Neural cell (in vitro differentiated cells): ENCODE results near the gene FAP. TPM values are rescaled to one million over a fixed set of nuclear protein-coding genes. Genes with fewer than 3 reads are reported as not detected.

Source experiments
- H2AFZ ChIP-seq: fragments of 200-600, 300-800 bp; sonication (generic), shearing (Covaris generic); 2 replicates; pipeline ENCODE4 v1.6.0; 2014; ENCODE audit warnings: low read depth, mild to moderate bottlenecking, antibody characterized with exemption, low read length, moderate library complexity
- H3F3A ChIP-seq: fragments of 200-600 bp; shearing (Covaris generic); 2 replicates; pipeline ENCODE4 v1.6.1; 2016; ENCODE audit warnings: mild to moderate bottlenecking, moderate library complexity, mixed read lengths, antibody characterized with exemption, low read length; ENCODE audit not compliant: insufficient read depth, poor library complexity, severe bottlenecking
- H3K27ac ChIP-seq: fragments of 200-600, 300-800 bp; sonication (generic), shearing (Covaris generic); 2 replicates; pipeline ENCODE4 v1.5.1; 2014; ENCODE audit warnings: mild to moderate bottlenecking, low read length, moderate library complexity
- H3K27me3 ChIP-seq: fragments of 300-800, 200-600 bp; sonication (generic), shearing (Covaris generic); 2 replicates; pipeline ENCODE4 v1.6.0; 2014; ENCODE audit warnings: mild to moderate bottlenecking, low read depth, low read length, moderate library complexity; ENCODE audit not compliant: insufficient read depth
- H3K36me3 ChIP-seq: fragments of 300-800, 200-600 bp; sonication (generic), shearing (Covaris generic); 2 replicates; pipeline ENCODE4 v1.5.1; 2014; ENCODE audit warnings: mild to moderate bottlenecking, antibody characterized with exemption, low read length, moderate library complexity; ENCODE audit not compliant: insufficient read depth
- H3K4me2 ChIP-seq: fragments of 300-800, 200-600 bp; sonication (generic), shearing (Covaris generic); 2 replicates; pipeline ENCODE4 v1.6.0; 2014; ENCODE audit warnings: mild to moderate bottlenecking, low read length
- H3K4me3 ChIP-seq: fragments of 300-800, 200-600 bp; sonication (generic), shearing (Covaris generic); 2 replicates; pipeline ENCODE4 v1.5.1; 2014; ENCODE audit warnings: mild to moderate bottlenecking, low read length, moderate library complexity
- H3K79me2 ChIP-seq: fragments of 200-600 bp; shearing (Covaris generic); replicated peaks from 2 replicates; pipeline ENCODE4 v1.6.0; 2014; ENCODE audit warnings: mild to moderate bottlenecking, low read length, moderate library complexity; ENCODE audit not compliant: insufficient read depth
- H3K9ac ChIP-seq: fragments of 300-800, 200-600 bp; sonication (generic), shearing (Covaris generic); 2 replicates; pipeline ENCODE4 v1.6.1; 2016; ENCODE audit warnings: mild to moderate bottlenecking, low read length, mixed read lengths
- H3K9me2 ChIP-seq: fragments of 200-600 bp; shearing (Covaris generic); 2 replicates; pipeline ENCODE4 v1.6.1; 2016; ENCODE audit warnings: mild to moderate bottlenecking, low read length, mixed read lengths; ENCODE audit not compliant: insufficient read depth
- H3K9me3 ChIP-seq: fragments of 200-600, 300-800 bp; sonication (generic), shearing (Covaris generic); 2 replicates; pipeline ENCODE4 v1.6.1; 2016; ENCODE audit warnings: mild to moderate bottlenecking, mixed run types, low read length, moderate library complexity, mixed read lengths
- H4K20me1 ChIP-seq: fragments of 200-600 bp; shearing (Covaris generic); 2 replicates; pipeline ENCODE4 v1.6.1; 2016; ENCODE audit warnings: mild to moderate bottlenecking, mixed run types; ENCODE audit not compliant: insufficient read depth
- CTCF ChIP-seq: fragments of 450-650 bp; IDR thresholded peaks from 2 replicates; pipeline ENCODE4 v1.5.1; 2014; ENCODE audit warnings: antibody characterized with exemption, mild to moderate bottlenecking, moderate library complexity; ENCODE audit not compliant: poor library complexity, severe bottlenecking
- EP300 ChIP-seq: fragments of 450-650 bp; conservative IDR thresholded peaks from 2 replicates; pipeline ENCODE4 v1.6.1; 2014; ENCODE audit warnings: antibody characterized with exemption, mild to moderate bottlenecking, moderate library complexity; ENCODE audit not compliant: poor library complexity, severe bottlenecking
- EZH2 ChIP-seq: fragments of 200-600, 300-800 bp; shearing (Covaris generic), sonication (generic); IDR thresholded peaks from 2 replicates; pipeline ENCODE4 v1.6.1; 2014; ENCODE audit warnings: antibody characterized with exemption, low read length, borderline replicate concordance, mild to moderate bottlenecking; ENCODE audit not compliant: insufficient read depth, poor library complexity, severe bottlenecking
- MXI1 ChIP-seq: fragments of 450-650 bp; conservative IDR thresholded peaks from 2 replicates; pipeline ENCODE4 v1.6.1; 2014; ENCODE audit warnings: antibody characterized with exemption, mild to moderate bottlenecking; ENCODE audit not compliant: poor library complexity, severe bottlenecking
- POLR2AphosphoS5 ChIP-seq: IDR thresholded peaks from 2 replicates; pipeline ENCODE4 v1.6.1; 2012
- RAD21 ChIP-seq: fragments of 450-650 bp; conservative IDR thresholded peaks from 2 replicates; pipeline ENCODE4 v1.6.1; 2014; ENCODE audit warnings: antibody characterized with exemption, mild to moderate bottlenecking, moderate library complexity
- REST ChIP-seq: IDR thresholded peaks from 2 replicates; pipeline ENCODE4 v1.6.1; 2012; ENCODE audit warnings: borderline replicate concordance
- SMC3 ChIP-seq: fragments of 450-650 bp; conservative IDR thresholded peaks from 2 replicates; pipeline ENCODE4 v1.6.1; 2014; ENCODE audit warnings: antibody characterized with exemption, mild to moderate bottlenecking, moderate library complexity; ENCODE audit not compliant: poor library complexity
- TAF1 ChIP-seq: IDR thresholded peaks from 2 replicates; pipeline ENCODE4 v1.6.1; 2012; ENCODE audit warnings: low read depth
- polyA plus RNA-seq: library from polyadenylated mRNA; depleted of rRNA; stranded (reverse); fragments of >200 nt; gene quantifications from 2 replicates; pipeline ENCODE4 v1.2.3, GENCODE V29; 2014

FAP gene
- polyA plus RNA-seq, 1 donor from 2014 or later, result 0.16 TPM

- TF ChIP-seq RAD21 (no peak), EP300 (no peak)
- no peak overlapping the region for H2AFZ ChIP-seq
- no peaks in the 10 kb centered on the region for H3F3A ChIP-seq
- H3K9ac ChIP-seq, result no peak overlapping the region
- no peak overlapping the region for H3K27ac ChIP-seq
- no peaks in the 10 kb centered on the region for H3K27me3 ChIP-seq
- H3K9me2 ChIP-seq, result no peaks in the 10 kb centered on the region
- no peaks in the 10 kb centered on the region for H3K36me3 ChIP-seq
- no peaks in the 10 kb centered on the region for H3K79me2 ChIP-seq
- no peaks in the 10 kb centered on the region for H3K9me3 ChIP-seq
- H3K4me2 ChIP-seq, result no peak overlapping the region
- H4K20me1 ChIP-seq, result no peaks in the 10 kb centered on the region
- H3K4me3 ChIP-seq, result no peak overlapping the region
These were observed 94.3 kb downstream of the FAP start for GRCh38 chr2:162148956-162149355.

- no peak overlapping the region for H2AFZ ChIP-seq
- no peak overlapping the region for H3K4me2 ChIP-seq
- H3K36me3 ChIP-seq, result no peaks in the 10 kb centered on the region
- TF ChIP-seq SMC3, result no peak
- TF ChIP-seq MXI1, result no peak
- no peak for TF ChIP-seq EZH2
- no peak for TF ChIP-seq REST
- TF ChIP-seq EP300, result no peak
- TF ChIP-seq CTCF, result no peak
- no peak for TF ChIP-seq POLR2AphosphoS5
- TF ChIP-seq TAF1, result no peak
- TF ChIP-seq RAD21, result no peak
- H3K79me2 ChIP-seq, result no peaks in the 10 kb centered on the region
- no peaks in the 10 kb centered on the region for H3F3A ChIP-seq
- H3K9me3 ChIP-seq, result no peaks in the 10 kb centered on the region
- H3K27ac ChIP-seq, result no peak overlapping the region
- H3K9me2 ChIP-seq, result no peaks in the 10 kb centered on the region
- no peaks in the 10 kb centered on the region for H3K27me3 ChIP-seq
- H3K9ac ChIP-seq, result no peak overlapping the region
- no peak overlapping the region for H3K4me3 ChIP-seq
- no peaks in the 10 kb centered on the region for H4K20me1 ChIP-seq
These were observed 99.3 kb downstream of the FAP start for GRCh38 chr2:162143969-162144368.

- Histone ChIP-seq H3K79me2 (no peaks in the 10 kb centered on the region), H3K9me2 (no peaks in the 10 kb centered on the region), H3K4me2 (no peak overlapping the region), H3K27me3 (no peaks in the 10 kb centered on the region), H4K20me1 (no peaks in the 10 kb centered on the region), H3K9ac (no peak overlapping the region), H3K36me3 (no peaks in the 10 kb centered on the region), H3F3A (no peaks in the 10 kb centered on the region), H3K9me3 (no peaks in the 10 kb centered on the region), H2AFZ (no peak overlapping the region), H3K27ac (no peak overlapping the region), H3K4me3 (no peak overlapping the region)
- TF ChIP-seq REST, result no peak
- TF ChIP-seq TAF1, result no peak
- no peak for TF ChIP-seq SMC3
- TF ChIP-seq CTCF, result no peak
- TF ChIP-seq RAD21, result no peak
- TF ChIP-seq MXI1, result no peak
- no peak for TF ChIP-seq POLR2AphosphoS5
- TF ChIP-seq EP300, result no peak
- no peak for TF ChIP-seq EZH2
These were observed 104.9 kb downstream of the FAP start for GRCh38 chr2:162138310-162138709.
